ENCODE results near the gene CD22.
"Not testable (repeated sequence)": the region's sequence is repeated elsewhere in the genome, so short reads cannot be mapped to it uniquely, and the experiment has no call there.

Gene CD22

DNA sequence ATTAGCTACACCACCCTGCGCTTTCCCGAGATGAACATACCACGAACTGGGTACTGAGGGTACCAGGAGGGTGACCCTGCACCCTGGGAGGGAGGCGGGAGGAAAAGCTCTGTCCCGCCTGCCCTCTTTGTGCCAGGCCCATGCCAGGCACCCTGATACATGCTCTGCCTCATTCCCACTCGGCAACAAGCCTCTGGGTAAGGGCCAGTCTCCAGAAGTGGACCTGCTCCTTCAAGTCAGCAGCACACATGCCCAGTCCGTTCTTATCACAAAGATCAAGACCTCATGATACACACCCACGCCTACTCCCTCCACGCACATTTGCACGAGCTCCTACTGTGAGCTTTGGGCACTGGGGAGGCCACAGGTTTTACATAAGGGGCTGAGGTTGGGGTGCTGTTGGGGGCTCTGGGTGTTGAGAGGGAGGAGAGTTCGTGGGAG lies 16.7 kb downstream of the CD22 start:
- DNase-seq, result no peak

DNA sequence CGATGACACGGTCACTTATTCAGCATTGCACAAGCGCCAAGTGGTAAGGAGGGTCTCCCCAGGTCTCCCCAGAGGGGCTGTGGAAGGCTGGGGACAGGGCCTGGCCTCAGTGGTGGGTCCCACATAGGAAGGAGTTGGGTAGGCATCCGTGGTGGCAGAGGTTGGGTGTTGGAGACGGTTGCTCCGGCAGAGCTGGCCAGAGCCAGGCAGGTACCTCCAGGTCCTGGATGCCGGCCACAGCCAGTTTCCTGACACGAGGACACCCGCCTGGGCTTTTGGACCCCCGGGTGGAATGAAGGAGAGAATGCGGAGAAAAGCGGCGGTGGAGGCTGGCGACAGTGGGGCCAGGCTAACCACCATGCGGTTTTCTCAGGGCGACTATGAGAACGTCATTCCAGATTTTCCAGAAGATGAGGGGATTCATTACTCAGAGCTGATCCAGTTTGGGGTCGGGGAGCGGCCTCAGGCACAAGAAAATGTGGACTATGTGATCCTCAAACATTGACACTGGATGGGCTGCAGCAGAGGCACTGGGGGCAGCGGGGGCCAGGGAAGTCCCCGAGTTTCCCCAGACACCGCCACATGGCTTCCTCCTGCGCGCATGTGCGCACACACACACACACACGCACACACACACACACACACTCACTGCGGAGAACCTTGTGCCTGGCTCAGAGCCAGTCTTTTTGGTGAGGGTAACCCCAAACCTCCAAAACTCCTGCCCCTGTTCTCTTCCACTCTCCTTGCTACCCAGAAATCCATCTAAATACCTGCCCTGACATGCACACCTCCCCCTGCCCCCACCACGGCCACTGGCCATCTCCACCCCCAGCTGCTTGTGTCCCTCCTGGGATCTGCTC lies 17.4 kb downstream of the CD22 start:
- DNase-seq, result peak; percentile 83 to 85

DNA sequence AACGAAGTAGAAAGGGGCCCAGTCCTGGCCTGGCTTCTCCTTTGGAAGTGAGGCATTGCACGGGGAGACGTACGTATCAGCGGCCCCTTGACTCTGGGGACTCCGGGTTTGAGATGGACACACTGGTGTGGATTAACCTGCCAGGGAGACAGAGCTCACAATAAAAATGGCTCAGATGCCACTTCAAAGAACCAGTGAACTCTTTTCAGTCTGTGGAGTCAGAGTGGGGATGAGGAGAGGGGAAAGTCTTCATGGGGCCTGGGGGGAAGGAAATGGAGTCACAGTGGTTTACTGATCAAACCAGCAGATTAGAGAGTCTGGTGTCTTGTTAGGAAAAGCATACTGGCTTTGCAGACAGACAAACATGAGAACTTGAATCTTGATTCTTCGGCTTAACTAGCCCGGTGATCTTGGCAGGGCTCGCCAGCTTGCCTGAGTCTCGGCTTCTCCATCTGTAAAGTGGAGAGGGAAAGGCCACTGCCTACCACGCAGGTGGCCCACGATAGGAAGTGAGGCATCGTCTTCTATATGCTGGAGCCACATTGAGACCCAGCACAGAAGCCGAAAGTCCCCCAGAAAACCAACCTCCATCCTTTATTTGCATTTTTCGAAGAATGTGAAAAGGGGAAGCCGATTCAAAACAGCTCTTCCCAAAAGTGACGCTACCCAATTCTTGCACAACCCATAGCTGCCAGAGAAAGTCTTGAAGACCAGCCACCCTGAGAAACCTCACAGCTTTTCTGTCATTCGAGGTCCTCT lies 18.4 kb downstream of the CD22 start, which contains the start of gene FFAR1:
FFAR1 (plus strand) TSS at position 732 of the 759 bp plus-strand sequence. CDS start 3,650 bp downstream, outside the sequence.
- DNase-seq, result peak; percentile 64 to 83

DNA sequence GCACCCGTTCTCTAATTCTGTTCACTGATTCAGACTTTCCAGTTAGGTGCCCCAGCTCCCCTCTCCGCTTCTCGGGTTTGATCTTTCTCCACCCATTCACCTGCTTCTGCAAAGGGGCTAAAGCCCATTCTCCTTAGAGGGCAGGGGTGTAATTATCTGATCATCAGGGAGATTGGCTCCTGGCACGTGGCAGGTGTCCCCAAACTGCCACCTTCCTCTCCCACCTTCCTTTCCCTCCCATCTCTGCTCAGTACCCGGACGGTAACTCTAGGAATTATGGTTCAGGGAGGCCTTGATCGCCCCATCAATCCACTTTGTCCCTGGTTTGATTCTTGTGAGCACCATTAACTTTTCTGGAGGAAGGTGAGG lies 18.9 kb downstream of the CD22 start:
- DNase-seq, result no peak

DNA sequence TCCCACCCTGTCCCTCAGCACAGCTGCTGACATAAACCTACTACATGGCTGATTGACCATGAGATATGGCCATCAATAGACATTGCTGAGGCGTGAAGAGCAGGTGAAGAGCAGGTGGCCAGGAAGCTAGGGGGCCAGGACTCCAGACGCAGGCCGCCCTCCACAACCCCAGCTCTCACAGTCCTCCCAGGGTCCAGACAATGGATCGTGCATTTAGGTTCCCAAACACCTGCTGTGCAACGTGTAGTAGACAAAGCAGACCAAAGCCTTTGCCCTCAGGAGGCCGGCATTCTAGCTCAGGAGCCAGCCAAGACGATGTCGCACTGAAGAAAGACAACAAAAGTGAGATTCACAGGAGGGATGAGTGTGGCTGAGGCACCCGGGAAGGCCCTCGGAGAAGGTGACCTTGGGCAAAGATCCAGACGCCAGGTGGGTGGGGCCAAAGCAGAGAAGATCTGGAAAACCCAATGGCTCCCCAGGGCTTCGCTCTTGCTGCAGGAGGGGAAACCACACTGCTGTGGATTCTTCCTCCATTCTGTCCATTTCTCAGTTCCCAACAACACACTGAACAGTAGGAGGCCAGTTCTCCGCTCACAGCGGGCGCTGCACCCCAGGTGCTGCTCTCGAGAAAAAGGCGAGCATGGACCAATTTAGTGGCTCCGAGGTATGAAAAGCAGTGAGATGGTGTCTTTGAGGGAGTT lies 20.1 kb downstream of the CD22 start:
- DNase-seq, result no peak

DNA sequence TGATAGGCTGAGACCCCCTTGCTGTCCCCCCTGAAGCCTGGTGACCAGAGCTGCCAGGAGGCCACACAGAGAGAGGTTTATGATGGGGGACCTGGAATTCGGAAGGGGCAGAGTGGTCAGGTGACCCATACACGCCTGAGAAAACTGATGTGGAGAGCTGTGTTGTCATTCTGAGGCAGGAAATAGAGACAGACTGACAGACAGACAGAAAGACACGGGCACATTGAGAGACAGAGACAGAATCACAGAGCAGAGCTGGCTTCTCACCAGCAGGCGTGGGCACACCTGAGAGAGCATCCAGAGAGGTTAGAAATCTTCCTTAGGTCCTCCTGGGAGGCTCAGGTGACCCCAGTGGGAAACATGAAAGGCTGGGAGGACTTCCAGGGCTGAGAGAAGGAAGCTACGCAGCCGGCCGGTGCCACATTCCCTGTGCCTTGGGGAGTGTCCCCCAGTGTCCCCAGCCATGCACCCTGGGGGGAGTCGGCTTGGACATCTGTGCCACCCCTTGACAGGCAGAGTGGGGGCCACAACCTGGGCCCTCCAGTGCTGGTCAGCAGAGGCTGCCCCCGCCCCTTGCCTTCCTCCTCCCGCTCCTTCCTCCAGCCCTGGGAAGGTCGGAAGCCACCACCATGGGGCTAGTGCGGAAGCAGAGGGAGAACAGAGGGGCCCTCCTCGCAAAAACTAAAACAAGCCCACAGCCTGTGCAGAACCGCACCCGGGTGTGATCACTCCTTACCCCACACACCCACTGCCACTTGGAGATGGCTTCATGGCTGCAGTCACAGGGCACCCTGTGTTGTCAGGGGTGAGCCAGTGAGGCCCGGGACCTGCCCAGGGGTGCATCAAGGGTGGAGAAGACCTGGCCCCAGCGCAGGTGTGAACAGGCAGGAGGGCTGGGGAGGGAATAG lies 20.9 kb downstream of the CD22 start:
- no peak for DNase-seq

DNA sequence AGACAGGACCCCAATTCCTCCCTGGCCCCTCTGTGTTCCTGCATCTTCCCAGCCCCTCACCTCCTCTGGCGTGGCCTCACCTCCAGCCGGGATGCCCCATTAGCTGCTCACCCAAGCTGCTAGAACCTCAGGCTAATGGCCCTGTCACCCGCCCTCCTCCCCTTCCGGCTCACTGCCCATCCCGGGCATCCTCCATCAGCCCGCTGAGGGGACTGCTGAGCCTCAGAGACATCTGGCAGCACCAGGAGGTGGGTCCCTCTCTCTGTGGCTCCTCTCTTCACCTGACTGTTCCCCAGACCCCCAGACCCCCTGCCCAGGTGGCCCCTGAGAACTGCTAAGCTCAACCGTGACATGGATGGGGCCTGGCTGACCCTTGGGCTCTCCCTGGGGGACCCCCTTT lies 21.6 kb downstream of the CD22 start:
- DNase-seq, result no peak

DNA sequence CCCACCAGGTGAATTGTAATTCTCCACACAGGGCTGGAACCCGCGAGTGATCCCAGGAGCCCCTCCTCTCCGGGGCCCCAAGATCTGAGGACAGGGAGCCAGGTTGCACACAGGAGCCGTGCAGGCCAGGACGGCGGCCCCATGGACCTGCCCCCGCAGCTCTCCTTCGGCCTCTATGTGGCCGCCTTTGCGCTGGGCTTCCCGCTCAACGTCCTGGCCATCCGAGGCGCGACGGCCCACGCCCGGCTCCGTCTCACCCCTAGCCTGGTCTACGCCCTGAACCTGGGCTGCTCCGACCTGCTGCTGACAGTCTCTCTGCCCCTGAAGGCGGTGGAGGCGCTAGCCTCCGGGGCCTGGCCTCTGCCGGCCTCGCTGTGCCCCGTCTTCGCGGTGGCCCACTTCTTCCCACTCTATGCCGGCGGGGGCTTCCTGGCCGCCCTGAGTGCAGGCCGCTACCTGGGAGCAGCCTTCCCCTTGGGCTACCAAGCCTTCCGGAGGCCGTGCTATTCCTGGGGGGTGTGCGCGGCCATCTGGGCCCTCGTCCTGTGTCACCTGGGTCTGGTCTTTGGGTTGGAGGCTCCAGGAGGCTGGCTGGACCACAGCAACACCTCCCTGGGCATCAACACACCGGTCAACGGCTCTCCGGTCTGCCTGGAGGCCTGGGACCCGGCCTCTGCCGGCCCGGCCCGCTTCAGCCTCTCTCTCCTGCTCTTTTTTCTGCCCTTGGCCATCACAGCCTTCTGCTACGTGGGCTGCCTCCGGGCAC lies 22.6 kb downstream of the CD22 start:
- DNase-seq, result no peak

DNA sequence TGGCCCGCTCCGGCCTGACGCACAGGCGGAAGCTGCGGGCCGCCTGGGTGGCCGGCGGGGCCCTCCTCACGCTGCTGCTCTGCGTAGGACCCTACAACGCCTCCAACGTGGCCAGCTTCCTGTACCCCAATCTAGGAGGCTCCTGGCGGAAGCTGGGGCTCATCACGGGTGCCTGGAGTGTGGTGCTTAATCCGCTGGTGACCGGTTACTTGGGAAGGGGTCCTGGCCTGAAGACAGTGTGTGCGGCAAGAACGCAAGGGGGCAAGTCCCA lies 23.1 kb downstream of the CD22 start:
- no peak for DNase-seq

DNA sequence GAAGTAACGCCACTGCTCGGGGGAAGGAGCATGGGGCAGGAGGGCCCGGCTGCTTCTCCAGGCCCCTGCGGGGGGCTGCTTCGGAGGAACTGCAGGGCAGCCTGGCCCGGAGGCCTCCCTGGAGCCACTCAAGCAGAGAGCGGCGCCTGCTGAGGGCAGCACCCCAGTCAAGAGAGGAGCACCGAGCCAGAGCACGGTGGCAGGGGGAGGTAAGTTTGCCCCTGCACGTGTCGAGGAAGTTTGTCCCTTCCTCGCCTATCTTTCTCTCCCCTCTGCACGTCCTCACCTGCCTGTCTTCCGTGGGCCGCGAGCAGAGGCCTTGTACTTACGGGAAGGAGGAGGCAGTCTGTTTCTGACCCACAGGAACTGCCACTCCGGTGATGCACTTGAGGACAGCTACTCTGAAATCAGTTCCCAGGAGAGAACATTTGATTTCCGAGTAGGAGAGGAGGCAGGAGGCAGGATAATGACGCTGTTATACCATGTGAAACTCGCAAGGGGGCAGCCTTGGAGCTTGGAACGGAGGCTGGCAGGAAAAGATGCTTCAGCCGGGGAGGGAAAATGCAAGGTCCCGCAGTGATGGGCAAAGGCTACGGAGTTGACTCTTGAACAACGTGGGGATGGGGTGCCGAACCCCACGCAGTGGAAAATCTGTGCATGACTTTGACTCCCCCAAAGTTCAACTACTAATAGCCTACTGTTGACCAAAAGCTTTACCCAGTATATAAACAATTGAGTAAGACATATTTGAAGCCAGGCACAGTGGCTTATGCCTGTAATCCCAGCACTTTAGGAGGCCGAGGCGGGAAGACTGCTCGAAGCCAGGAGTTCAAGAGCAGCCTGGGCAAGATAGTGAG lies 23.7 kb downstream of the CD22 start:
- peak; percentile 79 to 81 for DNase-seq

DNA sequence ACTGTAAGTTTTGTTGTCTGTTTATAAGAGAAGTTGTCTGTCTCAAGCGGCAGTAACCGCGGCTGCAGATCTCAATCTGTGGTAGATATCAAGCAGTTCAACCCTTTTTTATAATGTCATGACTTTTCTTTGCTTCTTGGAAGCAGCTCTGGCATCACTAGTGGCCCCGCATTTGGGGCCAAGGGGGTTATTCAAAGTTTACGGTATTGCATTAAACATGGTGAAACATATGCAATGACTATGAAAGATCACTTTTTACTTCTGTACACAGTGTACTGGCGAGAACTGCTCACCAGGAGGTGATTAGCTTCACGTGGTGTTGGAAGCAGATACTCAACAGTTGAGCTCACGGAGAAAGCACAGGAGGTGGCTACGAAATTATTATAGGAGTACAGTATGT lies 24.6 kb downstream of the CD22 start:
- peak; percentile 22 to 39 for DNase-seq

DNA sequence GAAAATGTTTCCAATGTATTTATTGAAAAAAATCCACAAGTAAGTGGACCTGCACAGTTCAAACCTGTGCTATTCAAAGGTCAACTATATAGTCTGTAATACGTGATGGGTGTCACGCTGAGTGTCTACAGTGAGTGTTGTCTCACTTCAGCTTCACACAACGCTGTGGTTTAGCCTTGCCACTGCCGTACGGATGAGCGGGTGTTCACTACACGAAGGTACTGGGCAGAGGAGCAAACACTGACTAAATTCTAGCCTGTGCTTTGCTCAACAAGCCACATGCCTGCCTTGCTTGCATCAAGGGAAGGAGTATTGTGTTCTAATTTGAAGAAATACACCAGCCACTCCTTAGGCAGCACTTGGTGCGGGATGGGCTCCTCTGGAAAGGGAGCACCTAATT lies 25.9 kb downstream of the CD22 start:
- DNase-seq, result peak in 1 of 2 donors; percentile 7

DNA sequence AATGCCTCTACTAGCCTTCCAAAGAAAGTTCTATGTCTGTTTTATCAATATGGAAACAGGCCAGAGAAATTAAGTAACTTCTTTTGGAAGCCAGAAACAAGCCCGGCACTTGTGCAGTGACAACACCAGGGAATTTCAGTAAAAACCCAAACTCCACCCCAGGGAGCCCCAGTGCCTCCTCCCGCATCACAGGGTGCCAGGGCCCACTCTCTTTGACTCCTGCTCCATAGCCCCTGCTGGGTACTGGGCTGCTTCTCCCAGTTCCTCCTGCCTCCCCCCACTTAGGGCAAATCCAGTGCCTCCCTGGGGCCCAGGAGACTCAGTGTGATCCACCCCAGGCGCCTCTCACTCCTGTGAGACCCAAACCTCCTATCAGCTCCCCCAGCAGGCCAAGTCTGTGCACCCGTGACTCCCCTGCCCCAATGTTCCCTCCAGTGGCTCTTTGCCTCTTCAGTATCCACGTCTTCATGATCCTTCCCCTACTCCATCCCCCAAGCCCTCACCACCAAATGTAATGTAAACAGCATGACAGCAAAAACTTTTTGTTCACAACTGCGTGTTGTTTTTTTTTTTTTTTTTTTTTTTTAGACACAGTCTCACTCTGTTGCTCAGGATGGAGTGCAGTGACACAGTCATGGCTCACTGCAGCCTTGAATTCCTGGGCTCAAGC lies 26.9 kb downstream of the CD22 start:
- DNase-seq, result no peak

DNA sequence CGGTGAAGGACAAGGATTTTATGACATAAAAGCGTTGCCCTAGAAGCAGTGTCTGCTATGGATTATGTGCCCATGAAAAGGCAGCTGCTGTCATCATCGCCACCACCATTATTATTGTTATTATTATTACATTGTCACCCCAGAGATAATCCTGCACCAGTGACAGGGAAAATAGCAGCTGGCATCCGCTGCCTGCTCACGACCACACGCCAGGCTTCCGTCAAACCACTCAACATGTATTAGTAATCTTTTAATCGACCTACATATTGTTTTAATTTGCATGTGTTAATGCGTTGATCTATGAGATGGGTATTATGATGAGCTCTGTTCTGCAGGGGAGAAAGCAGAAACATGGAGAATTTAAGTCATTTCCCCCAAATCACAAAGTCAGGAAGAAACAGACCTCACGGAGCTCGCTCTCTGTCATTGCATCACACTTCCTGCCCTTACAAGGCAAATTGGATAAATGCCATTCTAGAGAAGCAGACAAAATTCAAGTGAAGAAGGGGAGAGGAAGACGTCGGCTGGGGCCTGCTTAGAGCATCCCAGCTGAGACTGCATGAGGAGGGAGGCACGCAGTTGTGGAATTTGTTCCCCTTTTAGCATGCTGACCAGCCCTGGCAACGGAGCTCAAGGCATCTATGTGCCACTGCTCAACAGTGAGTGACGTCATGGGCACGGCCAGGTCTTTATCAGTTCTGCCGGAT lies 29.0 kb downstream of the CD22 start, which contains the start of gene FFAR3:
FFAR3 (plus strand) TSS at position 594 of the 707 bp plus-strand sequence. CDS start 431 bp downstream, outside the sequence.
- DNase-seq, result peak; percentile 27 to 77

DNA sequence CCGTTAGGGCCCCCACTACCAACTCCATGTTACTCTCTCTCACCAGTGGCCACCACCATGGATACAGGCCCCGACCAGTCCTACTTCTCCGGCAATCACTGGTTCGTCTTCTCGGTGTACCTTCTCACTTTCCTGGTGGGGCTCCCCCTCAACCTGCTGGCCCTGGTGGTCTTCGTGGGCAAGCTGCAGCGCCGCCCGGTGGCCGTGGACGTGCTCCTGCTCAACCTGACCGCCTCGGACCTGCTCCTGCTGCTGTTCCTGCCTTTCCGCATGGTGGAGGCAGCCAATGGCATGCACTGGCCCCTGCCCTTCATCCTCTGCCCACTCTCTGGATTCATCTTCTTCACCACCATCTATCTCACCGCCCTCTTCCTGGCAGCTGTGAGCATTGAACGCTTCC lies 29.8 kb downstream of the CD22 start:
- DNase-seq, result not testable (repeated sequence)

DNA sequence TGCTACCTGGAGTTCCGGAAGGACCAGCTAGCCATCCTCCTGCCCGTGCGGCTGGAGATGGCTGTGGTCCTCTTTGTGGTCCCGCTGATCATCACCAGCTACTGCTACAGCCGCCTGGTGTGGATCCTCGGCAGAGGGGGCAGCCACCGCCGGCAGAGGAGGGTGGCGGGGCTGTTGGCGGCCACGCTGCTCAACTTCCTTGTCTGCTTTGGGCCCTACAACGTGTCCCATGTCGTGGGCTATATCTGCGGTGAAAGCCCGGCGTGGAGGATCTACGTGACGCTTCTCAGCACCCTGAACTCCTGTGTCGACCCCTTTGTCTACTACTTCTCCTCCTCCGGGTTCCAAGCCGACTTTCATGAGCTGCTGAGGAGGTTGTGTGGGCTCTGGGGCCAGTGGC lies 30.4 kb downstream of the CD22 start:
- not testable (repeated sequence) for DNase-seq

DNA sequence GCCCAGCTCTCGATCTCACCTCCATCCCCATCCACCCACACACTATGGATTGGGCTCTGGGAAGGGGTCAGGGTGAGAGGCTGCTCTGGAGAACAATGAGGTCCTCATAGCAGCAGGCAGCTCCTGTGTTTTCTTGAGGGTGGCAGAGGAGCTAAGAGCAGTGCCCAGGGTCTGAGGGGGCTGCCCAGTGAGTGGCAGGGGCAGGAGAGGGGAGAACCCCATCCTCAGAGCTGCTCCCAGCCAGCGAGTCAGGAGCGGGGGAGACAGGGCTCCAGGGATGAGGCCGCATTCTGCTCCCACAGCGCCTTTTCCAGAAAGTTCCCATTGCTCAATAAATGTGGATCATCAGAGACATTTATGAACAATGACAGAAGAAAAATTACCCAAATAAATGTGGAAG lies 31.1 kb downstream of the CD22 start:
- not testable (repeated sequence) for DNase-seq

DNA sequence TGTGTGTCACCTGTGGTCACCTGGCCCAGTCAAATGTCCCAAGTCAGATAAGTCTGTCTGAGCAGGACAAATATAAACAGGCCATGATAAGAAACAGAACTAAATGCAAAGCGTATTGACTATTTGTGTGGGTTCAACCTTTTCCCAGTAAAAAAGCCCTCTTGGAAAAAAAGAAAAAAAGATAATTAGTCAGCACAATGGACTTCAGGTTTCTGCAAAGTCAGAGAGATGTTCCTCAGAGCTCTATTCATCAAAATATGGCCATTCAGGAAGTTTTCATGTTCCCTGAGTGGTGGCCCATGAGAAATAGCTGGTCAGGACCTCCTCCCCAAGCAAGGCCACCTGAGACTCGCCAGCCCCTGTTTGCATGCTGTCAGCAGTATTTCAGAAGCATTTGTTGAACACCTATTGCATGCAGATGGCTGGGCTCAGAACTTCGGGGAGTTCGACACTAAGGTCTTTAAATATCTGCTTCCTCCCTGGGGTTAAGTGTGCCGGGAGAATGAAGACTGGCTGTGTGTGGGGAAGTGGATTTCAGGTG lies 32.0 kb downstream of the CD22 start:
- DNase-seq, result no peak

Measured in CD4-positive, alpha-beta T cell treated with Interferon alpha-2 for 1 hour (primary cell).